Adrenal gland (tissue), 12 donors: ENCODE results near the gene YPEL2. TPM values are rescaled to one million over a fixed set of nuclear protein-coding genes. Genes with fewer than 3 reads are reported as not detected.

ENCODE experiments used
- DNase-seq, 7 donors: peaks; one replicate each; pipeline ENCODE4 v3.0.0-alpha.2; 2019 to 2020
- H3K27ac ChIP-seq, 5 donors: fragments of 200-600 bp; sonication (generic) in 4 of 5; 1 replicate in 3 of 5; 2 replicates in 2 of 5; pipeline versions ENCODE4 v1.5.1 to v1.8.0; 2016 to 2020; ENCODE audit warnings: mild to moderate bottlenecking in 1 of 5
- H3K27me3 ChIP-seq: fragments of 200-600 bp; 2 replicates; pipeline ENCODE4 v1.8.0; 2021
- H3K36me3 ChIP-seq, 2 donors: fragments of 200-600 bp; replicated peaks in 1 of 2; 1 replicate in 1 of 2; 2 replicates in 1 of 2; pipeline versions ENCODE4 v1.5.1 to v1.8.0; 2018 to 2022
- H3K4me1 ChIP-seq, 2 donors: fragments of 200-600 bp; replicated peaks in 1 of 2; 1 replicate in 1 of 2; 2 replicates in 1 of 2; pipeline versions ENCODE4 v1.5.1 to v1.8.0; 2018 to 2021
- H3K4me3 ChIP-seq, 4 donors: fragments of 200-600 bp; sonication (generic) in 3 of 4; one replicate each; pipeline ENCODE4 v1.5.1; 2016 to 2018
- H3K9me3 ChIP-seq, 3 donors: fragments of 200-600 bp; sonication (generic) in 1 of 3; replicated peaks in 1 of 3; 1 replicate in 2 of 3; 2 replicates in 1 of 3; pipeline versions ENCODE4 v1.5.1 to v1.8.0; 2016 to 2021
- POLR2A ChIP-seq, 2 donors: fragments of 450-650 bp; IDR thresholded peaks; one replicate each; pipeline ENCODE4 v1.6.1; 2017; ENCODE audit warnings: antibody characterized with exemption in 2 of 2, mild to moderate bottlenecking in 2 of 2, moderate library complexity in 1 of 2
- WGBS, 4 donors: extraction: QIAGEN DNeasy Blood & Tissue Kit in 2 of 4; methylation state at CpG; one replicate each; pipeline versions ENCODE4 v1.1.5 to v1.1.7; 2013 to 2017; 5-methylcytosine and 5-hydroxymethylcytosine counted together
- intact Hi-C, 2 donors: fragments of 100-400 bp; cut with DNase I; formaldehyde crosslinking; loops; one replicate each; pipeline versions ENCODE4 v1.14.1 to v1.15.0; 2022 to 2023
- polyA plus RNA-seq, 3 donors: library from polyadenylated mRNA; stranded (reverse); fragments of 200-250 nt in 2 of 3; fragments of 350-450 nt in 1 of 3; fragmentation: Illumina TruSeq in 1 of 3; extraction: RNeasy Lipid Tissue Mini Kit (QIAGEN cat#74804) in 1 of 3; gene quantifications; one replicate each; pipeline ENCODE4 v1.2.3, GENCODE V29; 2013 to 2014
- total RNA-seq, 9 donors: library from RNA; depleted of rRNA in 4 of 9; stranded (reverse); fragments of >200 nt in 4 of 9; fragments of 120-200 nt in 1 of 9; fragmentation: NEBNext Ultra II Directional in 1 of 9; extraction: Animal tissue kit (Norgen Biotek cat#: 25700) in 1 of 9; gene quantifications; one replicate each; pipeline versions ENCODE4 v1.1.0 to v1.2.4, GENCODE V29; 2013 to 2023
- TF ChIP-seq, protein P1 (sequence below), 6 experiments: fragments of 450-650 bp in 4 of 6; fragments of 200-600 bp in 2 of 6; sonication (generic) in 1 of 6; IDR thresholded peaks; 1 replicate in 5 of 6; 2 replicates in 1 of 6; pipeline versions ENCODE4 v1.5.1 to v1.8.0; 2016 to 2021; ENCODE audit warnings: antibody characterized with exemption in 6 of 6, mild to moderate bottlenecking in 2 of 6, moderate library complexity in 1 of 6
- donor health status: healthy with polysubstance abuse.
- donor health status: Bipolar disorder and iron deficiency.
- donor health status: DM: yes; HTN: yes; CAD: no.
- donor health status: DM: no; HTN: no; CAD: no.
- donor health status: DM: no; HTN: no; CAD: no.
- donor health status: DM: yes; HTN: yes; CAD: no.

The YPEL2 gene
- total and polyA plus RNA-seq, 12 donors, result 5.8 to 33.5 (median 18.3) TPM

DNA sequence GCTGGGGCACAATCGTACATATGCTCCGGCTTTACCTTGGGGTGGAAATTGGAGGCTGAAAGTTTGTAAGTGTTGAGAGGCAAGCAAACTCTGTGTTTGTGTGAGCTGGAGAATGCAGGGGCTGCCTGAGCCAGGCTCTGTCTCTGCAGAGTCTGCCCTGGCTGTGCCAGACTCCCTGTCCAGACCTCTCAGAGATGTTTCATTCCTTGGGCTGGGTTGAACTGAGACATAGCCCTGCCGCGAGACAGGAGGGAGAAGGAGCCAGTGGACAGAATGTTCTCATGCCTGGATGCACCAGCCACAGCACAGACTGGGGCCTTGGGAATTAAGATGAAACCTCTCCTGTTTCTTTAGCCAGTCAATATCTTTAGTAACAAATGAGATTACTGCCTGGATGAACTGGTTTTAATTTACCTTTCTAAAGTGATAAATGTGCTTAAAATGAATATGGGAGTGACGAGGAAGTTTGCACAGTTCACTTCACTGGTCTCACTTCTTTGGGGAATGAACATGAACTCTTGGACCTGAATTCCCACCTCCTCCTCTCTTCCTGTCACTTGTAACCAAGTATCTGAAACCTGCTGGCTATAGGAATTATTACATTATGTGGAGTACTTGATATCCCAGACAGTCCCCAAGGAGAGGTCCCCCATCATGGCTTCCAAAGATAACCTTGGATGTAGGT, 40.1 kb downstream of the YPEL2 start:
- H3K27ac ChIP-seq, result peak overlapping the region in 4 of 5 donors; percentile 54 to 89 (median 81)
- H3K27me3 ChIP-seq, result no peaks in the 10 kb centered on the region
- H3K4me3 ChIP-seq, result no peak overlapping the region
- TF ChIP-seq, protein P1, sequence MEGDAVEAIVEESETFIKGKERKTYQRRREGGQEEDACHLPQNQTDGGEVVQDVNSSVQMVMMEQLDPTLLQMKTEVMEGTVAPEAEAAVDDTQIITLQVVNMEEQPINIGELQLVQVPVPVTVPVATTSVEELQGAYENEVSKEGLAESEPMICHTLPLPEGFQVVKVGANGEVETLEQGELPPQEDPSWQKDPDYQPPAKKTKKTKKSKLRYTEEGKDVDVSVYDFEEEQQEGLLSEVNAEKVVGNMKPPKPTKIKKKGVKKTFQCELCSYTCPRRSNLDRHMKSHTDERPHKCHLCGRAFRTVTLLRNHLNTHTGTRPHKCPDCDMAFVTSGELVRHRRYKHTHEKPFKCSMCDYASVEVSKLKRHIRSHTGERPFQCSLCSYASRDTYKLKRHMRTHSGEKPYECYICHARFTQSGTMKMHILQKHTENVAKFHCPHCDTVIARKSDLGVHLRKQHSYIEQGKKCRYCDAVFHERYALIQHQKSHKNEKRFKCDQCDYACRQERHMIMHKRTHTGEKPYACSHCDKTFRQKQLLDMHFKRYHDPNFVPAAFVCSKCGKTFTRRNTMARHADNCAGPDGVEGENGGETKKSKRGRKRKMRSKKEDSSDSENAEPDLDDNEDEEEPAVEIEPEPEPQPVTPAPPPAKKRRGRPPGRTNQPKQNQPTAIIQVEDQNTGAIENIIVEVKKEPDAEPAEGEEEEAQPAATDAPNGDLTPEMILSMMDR (IDR thresholded peaks at IDR 0.05), result no peak
- DNase-seq, result peak in 4 of 7 donors; percentile 14 to 68 (median 40)
- no peaks in the 10 kb centered on the region for H3K36me3 ChIP-seq
- peaks cover 49 to 98% of the 10 kb centered on the region in 2 donors for H3K4me1 ChIP-seq
- no peaks in the 10 kb centered on the region for H3K9me3 ChIP-seq
- intact Hi-C loops, result no loop called here
- 37 to 44% (median 43%) methylated on average over 5 of the region's 5 CpGs for WGBS, 4 donors

DNA sequence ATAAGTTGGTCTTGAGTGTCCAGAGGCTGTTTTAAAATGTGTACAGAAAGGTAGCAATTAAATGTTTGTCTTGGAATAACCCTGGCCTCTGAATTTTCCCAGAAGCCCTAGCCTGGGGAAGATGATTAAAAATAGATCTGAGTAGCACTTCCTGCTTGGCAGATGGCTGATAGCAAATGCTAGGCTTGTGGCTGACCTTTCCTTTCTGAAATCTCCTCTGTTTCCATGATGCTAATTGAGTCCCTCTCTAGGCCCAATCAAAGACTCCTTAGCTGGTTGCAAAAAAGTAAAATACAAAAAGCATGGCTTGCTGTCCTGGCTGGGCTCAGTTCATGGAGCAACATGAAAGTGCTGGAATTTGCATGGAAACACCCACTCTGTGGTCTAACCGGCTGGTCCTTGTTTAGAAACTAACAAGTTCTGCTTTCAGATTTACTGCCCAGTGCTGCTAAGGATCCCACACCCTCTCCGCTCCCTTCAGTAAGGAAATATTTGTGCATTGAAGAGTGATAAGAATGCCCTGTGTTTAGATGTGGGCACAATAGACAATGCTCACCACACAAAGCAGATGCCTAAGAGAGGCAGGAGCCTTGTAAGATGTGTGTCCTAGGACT, 40.8 kb downstream of the YPEL2 start:
- Histone ChIP-seq H3K4me1 (peaks cover 42 to 97% of the 10 kb centered on the region in 2 donors), H3K9me3 (no peaks in the 10 kb centered on the region), H3K4me3 (peak overlapping the region in 1 of 4 donors; percentile 7), H3K27me3 (no peaks in the 10 kb centered on the region), H3K27ac (peak overlapping the region; percentile 52 to 89 (median 76)), H3K36me3 (no peaks in the 10 kb centered on the region)
- 29 to 38% (median 35%) methylated on average over 1 to 2 of the region's 2 CpGs for WGBS, 4 donors
- peak in 6 of 7 donors; percentile 47 to 80 (median 54) for DNase-seq
- intact Hi-C loops, result no loop called here
- TF ChIP-seq POLR2A (IDR thresholded peaks at IDR 0.05), result no peak
- TF ChIP-seq, protein P1 (IDR thresholded peaks at IDR 0.05), result no peak

DNA sequence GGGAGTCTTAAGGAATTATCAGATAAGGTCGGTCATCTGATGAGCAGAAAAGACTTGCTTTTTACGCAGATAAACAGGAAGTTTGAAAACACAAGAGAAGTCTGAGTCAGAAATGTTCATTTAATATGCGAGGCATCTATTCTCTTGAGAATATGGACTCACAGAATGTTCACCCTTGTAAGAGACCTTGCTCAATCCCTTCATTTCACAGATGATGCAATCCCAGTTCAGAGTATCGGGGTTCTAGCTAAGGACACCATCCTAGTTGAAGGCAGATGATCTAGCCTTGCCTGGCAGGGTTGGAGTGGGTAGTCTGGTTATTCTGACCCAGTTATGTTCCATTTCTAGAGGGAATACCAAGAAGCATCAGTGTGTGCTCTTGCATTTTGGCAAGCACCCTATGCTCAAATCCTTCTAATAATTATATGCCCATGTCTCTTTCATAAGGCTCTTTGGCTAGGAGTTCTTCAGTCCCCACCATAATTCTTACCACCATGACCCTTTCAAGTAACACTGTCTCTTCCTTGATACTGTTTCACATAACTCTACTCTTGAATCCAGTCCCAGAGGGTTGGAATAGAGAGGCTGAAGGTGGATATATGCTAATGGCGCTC, 42.5 kb downstream of the YPEL2 start:
- H3K4me1 ChIP-seq, result peaks cover 41 to 97% of the 10 kb centered on the region in 2 donors
- H3K4me3 ChIP-seq, result no peak overlapping the region
- intact Hi-C loops, result no loop called here
- no peaks in the 10 kb centered on the region for H3K9me3 ChIP-seq
- H3K27ac ChIP-seq, result peak overlapping the region; percentile 52 to 89 (median 76)
- TF ChIP-seq, protein P1 (IDR thresholded peaks at IDR 0.05), result no peak
- TF ChIP-seq POLR2A (IDR thresholded peaks at IDR 0.05), result no peak
- no peaks in the 10 kb centered on the region for H3K36me3 ChIP-seq
- peak in 1 of 7 donors; percentile 25 for DNase-seq
- no peaks in the 10 kb centered on the region for H3K27me3 ChIP-seq
- WGBS, 4 donors, result 40 to 41% (median 41%) methylated on average over 5 of the region's 5 CpGs

DNA sequence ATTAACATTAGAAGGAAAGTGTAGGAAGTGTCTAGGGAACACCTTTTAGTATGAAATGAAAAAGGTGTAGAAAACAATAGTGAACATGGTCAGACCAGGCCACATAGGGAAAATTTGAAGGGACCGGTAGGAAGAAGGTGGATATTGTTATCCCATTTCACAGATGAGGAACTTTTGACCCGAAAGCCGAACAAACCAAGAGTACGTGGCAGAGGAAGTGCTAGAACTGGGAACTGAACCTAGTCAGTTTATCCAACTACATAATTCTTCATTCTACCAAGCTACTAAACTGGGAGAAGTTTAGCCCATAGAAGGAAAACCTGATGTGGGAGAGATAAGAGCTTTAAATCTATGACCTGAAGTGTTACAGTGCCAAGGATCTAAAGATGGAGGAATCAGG, 43.2 kb downstream of the YPEL2 start:
- DNase-seq, result no peak
- no peak overlapping the region for H3K4me3 ChIP-seq
- TF ChIP-seq, protein P1 (IDR thresholded peaks at IDR 0.05), result no peak
- TF ChIP-seq POLR2A (IDR thresholded peaks at IDR 0.05), result no peak
- intact Hi-C loops, result no loop called here
- peaks cover 41 to 95% of the 10 kb centered on the region in 2 donors for H3K4me1 ChIP-seq
- H3K9me3 ChIP-seq, result no peaks in the 10 kb centered on the region
- no peaks in the 10 kb centered on the region for H3K36me3 ChIP-seq
- no peaks in the 10 kb centered on the region for H3K27me3 ChIP-seq
- WGBS, 4 donors, result 76 to 94% (median 87%) methylated on average over 4 of the region's 4 CpGs
- peak overlapping the region in 4 of 5 donors; percentile 0 to 89 (median 70) for H3K27ac ChIP-seq
